Osteoblast (primary cell): Measurements from ENCODE around the gene KLHL17. TPM values are rescaled to one million over a fixed set of nuclear protein-coding genes. Genes with fewer than 3 reads are reported as not detected.
"Not testable (repeated sequence)": the region's sequence is repeated elsewhere in the genome, so short reads cannot be mapped to it uniquely, and the experiment has no call there.

Experiments
- DNase-seq: peaks from one replicate; pipeline ENCODE4 v3.0.0; 2011; ENCODE audit warnings: low spot score, mixed read lengths; ENCODE audit not compliant: insufficient read length; ENCODE audit errors: missing footprints
- H2AFZ ChIP-seq: 2 replicates; pipeline ENCODE4 v1.6.0; 2011; ENCODE audit warnings: mild to moderate bottlenecking, low read length
- H3K27ac ChIP-seq: 2 replicates; pipeline ENCODE4 v1.5.1; 2011; ENCODE audit warnings: mild to moderate bottlenecking, low read depth, low read length, moderate library complexity
- H3K27me3 ChIP-seq: 2 replicates; pipeline ENCODE4 v1.6.0; 2012; ENCODE audit warnings: mild to moderate bottlenecking, control low read depth, inconsistent platforms, low read length, moderate library complexity; ENCODE audit not compliant: insufficient read depth
- H3K36me3 ChIP-seq: 2 replicates; pipeline ENCODE4 v1.5.1; 2011; ENCODE audit warnings: mild to moderate bottlenecking, low read length, control low read depth, moderate library complexity; ENCODE audit not compliant: insufficient read depth
- H3K4me1 ChIP-seq: 2 replicates; pipeline ENCODE4 v1.5.1; 2011; ENCODE audit warnings: mild to moderate bottlenecking, low read length, control low read depth, moderate library complexity; ENCODE audit not compliant: insufficient read depth
- H3K4me2 ChIP-seq: 2 replicates; pipeline ENCODE4 v1.6.0; 2011; ENCODE audit warnings: mild to moderate bottlenecking, low read length; ENCODE audit not compliant: insufficient read depth
- H3K4me3 ChIP-seq: fragments of 200-600 bp; sonication (generic); 3 replicates; pipeline ENCODE4 v1.5.1; 2012; ENCODE audit warnings: mild to moderate bottlenecking, low read length, inconsistent platforms; ENCODE audit not compliant: insufficient read depth
- H3K79me2 ChIP-seq: 2 replicates; pipeline ENCODE4 v1.6.0; 2012; ENCODE audit warnings: mild to moderate bottlenecking, low read length, control low read depth, inconsistent platforms; ENCODE audit not compliant: insufficient read depth
- H3K9me3 ChIP-seq: 2 replicates; pipeline ENCODE4 v1.5.1; 2011; ENCODE audit warnings: low read depth, low read length, control low read depth
- H4K20me1 ChIP-seq: 2 replicates; pipeline ENCODE4 v1.6.0; 2012; ENCODE audit warnings: mild to moderate bottlenecking, low read length, control low read depth; ENCODE audit not compliant: insufficient read depth
- total RNA-seq: library from RNA; depleted of rRNA; stranded (reverse); fragments of >200 nt; gene quantifications from 2 replicates; pipeline ENCODE4 v1.2.3, GENCODE V29; 2012
- TF ChIP-seq, protein P1 (sequence below): IDR thresholded peaks from 2 replicates; pipeline ENCODE4 v1.5.1; 2011; ENCODE audit warnings: mild to moderate bottlenecking, low read depth, low read length, moderate library complexity; ENCODE audit errors: extremely low read depth

The KLHL17 gene
- total RNA-seq, 1 donor = 5.4 TPM

- TF ChIP-seq, protein P1, sequence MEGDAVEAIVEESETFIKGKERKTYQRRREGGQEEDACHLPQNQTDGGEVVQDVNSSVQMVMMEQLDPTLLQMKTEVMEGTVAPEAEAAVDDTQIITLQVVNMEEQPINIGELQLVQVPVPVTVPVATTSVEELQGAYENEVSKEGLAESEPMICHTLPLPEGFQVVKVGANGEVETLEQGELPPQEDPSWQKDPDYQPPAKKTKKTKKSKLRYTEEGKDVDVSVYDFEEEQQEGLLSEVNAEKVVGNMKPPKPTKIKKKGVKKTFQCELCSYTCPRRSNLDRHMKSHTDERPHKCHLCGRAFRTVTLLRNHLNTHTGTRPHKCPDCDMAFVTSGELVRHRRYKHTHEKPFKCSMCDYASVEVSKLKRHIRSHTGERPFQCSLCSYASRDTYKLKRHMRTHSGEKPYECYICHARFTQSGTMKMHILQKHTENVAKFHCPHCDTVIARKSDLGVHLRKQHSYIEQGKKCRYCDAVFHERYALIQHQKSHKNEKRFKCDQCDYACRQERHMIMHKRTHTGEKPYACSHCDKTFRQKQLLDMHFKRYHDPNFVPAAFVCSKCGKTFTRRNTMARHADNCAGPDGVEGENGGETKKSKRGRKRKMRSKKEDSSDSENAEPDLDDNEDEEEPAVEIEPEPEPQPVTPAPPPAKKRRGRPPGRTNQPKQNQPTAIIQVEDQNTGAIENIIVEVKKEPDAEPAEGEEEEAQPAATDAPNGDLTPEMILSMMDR = no peak
- H3K4me3 ChIP-seq = no peak overlapping the region
- no peak overlapping the region for H3K27ac ChIP-seq
- peaks cover 2% of the 10 kb centered on the region for H3K27me3 ChIP-seq
- no peaks in the 10 kb centered on the region for H3K79me2 ChIP-seq
- DNase-seq = peak; percentile 32
- H3K36me3 ChIP-seq = no peaks in the 10 kb centered on the region
- no peaks in the 10 kb centered on the region for H4K20me1 ChIP-seq
- no peak overlapping the region for H3K4me2 ChIP-seq
- no peaks in the 10 kb centered on the region for H3K4me1 ChIP-seq
- no peak overlapping the region for H2AFZ ChIP-seq
- H3K9me3 ChIP-seq = no peaks in the 10 kb centered on the region
These were observed 31.5 kb downstream of the KLHL17 start for GRCh38 chr1:991895-992294.

- no peaks in the 10 kb centered on the region for H3K36me3 ChIP-seq
- no peak for DNase-seq
- H3K9me3 ChIP-seq = no peaks in the 10 kb centered on the region
- TF ChIP-seq, protein P1 = no peak
- no peaks in the 10 kb centered on the region for H3K79me2 ChIP-seq
- no peak overlapping the region for H3K4me2 ChIP-seq
- H3K4me1 ChIP-seq = no peaks in the 10 kb centered on the region
- H4K20me1 ChIP-seq = no peaks in the 10 kb centered on the region
- no peak overlapping the region for H2AFZ ChIP-seq
- no peak overlapping the region for H3K4me3 ChIP-seq
- peaks cover 7% of the 10 kb centered on the region for H3K27me3 ChIP-seq
- no peak overlapping the region for H3K27ac ChIP-seq
These were observed 32.0 kb downstream of the KLHL17 start for GRCh38 chr1:992362-992761.

DNA sequence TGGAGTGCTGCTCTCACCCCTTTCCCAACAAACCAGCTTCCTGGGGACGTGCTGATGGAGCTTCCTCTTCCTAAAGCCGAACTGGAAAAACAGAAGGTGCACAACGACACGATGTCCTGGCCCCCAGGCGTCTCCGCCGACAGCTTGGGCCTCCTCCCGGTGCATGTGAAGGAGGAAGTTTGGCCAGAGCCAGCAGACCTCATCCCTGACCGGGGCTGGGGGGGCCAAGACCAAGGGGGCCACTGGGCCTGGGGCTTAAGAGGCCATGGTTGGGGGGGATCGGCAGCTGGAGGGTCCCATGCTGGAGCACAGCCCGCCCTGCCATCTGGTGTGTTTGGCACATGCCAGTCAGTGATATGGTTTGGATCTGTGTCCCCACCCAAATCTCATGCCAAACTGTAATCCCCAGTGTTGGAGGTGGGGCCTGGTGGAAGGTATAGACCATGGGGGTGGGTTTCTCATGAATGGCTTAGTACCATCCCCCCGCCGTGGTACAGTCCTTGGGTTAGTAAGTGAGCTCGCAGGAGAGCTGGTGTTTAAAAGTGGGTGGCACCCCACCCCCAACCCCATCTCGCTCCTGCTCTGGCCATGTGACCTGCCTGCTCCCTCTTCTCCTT, 33.1 kb downstream of the KLHL17 start:
- Histone ChIP-seq H3K79me2 (no peaks in the 10 kb centered on the region), H3K27ac (no peak overlapping the region), H3K27me3 (peaks cover 18% of the 10 kb centered on the region), H2AFZ (no peak overlapping the region), H4K20me1 (no peaks in the 10 kb centered on the region), H3K4me1 (no peaks in the 10 kb centered on the region), H3K36me3 (no peaks in the 10 kb centered on the region), H3K4me3 (no peak overlapping the region), H3K4me2 (no peak overlapping the region), H3K9me3 (no peaks in the 10 kb centered on the region)
- DNase-seq = peak; percentile 46
- TF ChIP-seq, protein P1 = no peak

DNA sequence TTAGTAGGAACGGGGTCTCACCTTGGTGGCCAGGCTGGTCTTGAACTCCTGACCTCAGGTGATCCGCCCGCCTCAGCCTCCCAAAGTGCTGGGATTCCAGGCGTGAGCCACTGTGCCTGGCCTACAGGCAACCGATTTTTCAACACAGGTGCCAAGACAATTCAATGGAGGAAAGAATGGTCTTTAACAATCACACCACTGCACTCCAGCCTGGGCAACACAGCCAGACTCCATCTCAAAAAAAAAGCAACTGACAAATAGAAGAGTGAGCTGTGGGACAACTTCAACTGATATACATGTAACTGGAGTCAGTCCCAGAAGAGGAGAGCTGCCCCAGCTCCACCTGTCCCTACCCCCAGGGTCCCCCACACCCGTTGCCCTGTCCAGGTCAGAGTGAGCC, 34.2 kb downstream of the KLHL17 start:
- DNase-seq = peak; percentile 48
- not testable (repeated sequence) for H3K4me3 ChIP-seq, H3K36me3 ChIP-seq, H3K9me3 ChIP-seq, H3K27ac ChIP-seq, H3K79me2 ChIP-seq, H3K4me2 ChIP-seq, H3K4me1 ChIP-seq, H4K20me1 ChIP-seq, H2AFZ ChIP-seq
- peaks cover 25% of the 10 kb centered on the region for H3K27me3 ChIP-seq
